Muscle of leg (tissue), 11 donors: Measurements from ENCODE around the gene RAB19. TPM values are rescaled to one million over a fixed set of nuclear protein-coding genes. Genes with fewer than 3 reads are reported as not detected.

ENCODE experiments used
- DNase-seq: peaks from one replicate; pipeline ENCODE4 v3.0.0; 2013
- H3K27ac ChIP-seq: one replicate; pipeline ENCODE4 v1.5.1; 2013; ENCODE audit warnings: mild to moderate bottlenecking, low read length, control low read depth
- H3K27me3 ChIP-seq: one replicate; pipeline ENCODE4 v1.6.1; 2013; ENCODE audit warnings: low read length; ENCODE audit not compliant: control insufficient read depth, insufficient read depth
- H3K36me3 ChIP-seq: one replicate; pipeline ENCODE4 v1.6.1; 2013; ENCODE audit warnings: low read length; ENCODE audit not compliant: control insufficient read depth, insufficient read depth
- H3K4me1 ChIP-seq: one replicate; pipeline ENCODE4 v1.6.1; 2013; ENCODE audit warnings: low read length; ENCODE audit not compliant: control insufficient read depth, insufficient read depth
- H3K4me3 ChIP-seq: one replicate; pipeline ENCODE4 v1.5.1; 2013; ENCODE audit warnings: low read length, control low read depth
- H3K9me3 ChIP-seq: replicated peaks from 2 replicates; pipeline ENCODE4 v1.6.1; 2013; ENCODE audit warnings: low read depth, low read length; ENCODE audit not compliant: control insufficient read depth
- WGBS: methylation state at CpG from one replicate; pipeline ENCODE4 v1.1.5; 2013; ENCODE audit warnings: missing lambda C conversion rate; ENCODE audit not compliant: insufficient coverage; 5-methylcytosine and 5-hydroxymethylcytosine counted together
- polyA plus RNA-seq, 8 donors: library from polyadenylated mRNA; unstranded; fragments of 120-200 nt; gene quantifications; one replicate each; pipeline versions ENCODE4 v1.2.1 to v1.2.3, GENCODE V29; 2013; ENCODE audit warnings: inconsistent platforms in 1 of 8, low replicate concordance in 1 of 8; ENCODE audit not compliant: insufficient read length in 8 of 8, insufficient read depth in 1 of 8
- total RNA-seq: library from RNA; stranded (reverse); fragments of 120-200 nt; gene quantifications from one replicate; pipeline ENCODE4 v1.2.4, GENCODE V29; 2013

Gene RAB19
- total and polyA plus RNA-seq, 9 donors, result not detected

DNA sequence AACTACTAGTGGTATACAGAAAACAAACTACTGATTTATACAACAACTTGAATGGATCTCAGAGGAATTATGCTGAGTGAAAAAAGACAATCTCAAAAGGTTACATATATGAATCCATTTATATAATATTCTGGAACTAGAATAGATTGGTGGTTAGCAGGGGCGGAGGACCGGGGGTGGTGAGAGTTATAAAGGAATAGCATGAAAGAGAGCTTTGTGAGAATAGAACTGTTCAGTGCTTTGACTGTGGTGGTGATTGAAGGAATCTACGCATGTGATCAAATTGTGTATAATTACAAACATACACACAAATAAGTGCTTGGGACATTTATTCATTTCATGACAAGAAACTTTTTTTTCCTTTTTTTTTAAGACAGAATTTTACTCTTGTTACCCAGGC lies 19.6 kb downstream of the RAB19 start:
- H3K4me1 ChIP-seq, result no peaks in the 10 kb centered on the region
- no peaks in the 10 kb centered on the region for H3K27me3 ChIP-seq
- DNase-seq, result no peak
- no peaks in the 10 kb centered on the region for H3K36me3 ChIP-seq
- no CpG with 5 or more reads among the region's 3 CpGs for WGBS
- no peak overlapping the region for H3K27ac ChIP-seq
- no peaks in the 10 kb centered on the region for H3K9me3 ChIP-seq
- H3K4me3 ChIP-seq, result no peak overlapping the region

DNA sequence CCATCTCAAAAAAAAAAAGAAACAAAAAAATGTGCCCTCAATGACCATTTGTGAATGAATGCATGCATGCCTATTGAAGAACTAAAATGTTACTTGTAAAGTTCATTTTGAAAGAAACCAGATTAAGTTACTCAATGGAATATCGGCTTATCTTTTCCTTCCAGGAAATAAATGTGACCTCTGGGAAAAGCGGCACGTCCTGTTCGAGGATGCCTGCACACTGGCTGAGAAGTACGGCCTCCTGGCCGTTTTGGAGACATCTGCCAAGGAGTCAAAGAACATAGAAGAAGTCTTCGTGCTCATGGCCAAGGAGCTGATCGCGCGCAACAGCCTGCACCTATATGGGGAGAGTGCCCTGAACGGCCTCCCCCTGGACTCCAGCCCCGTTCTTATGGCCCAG lies 21.9 kb downstream of the RAB19 start:
- WGBS, result 73% methylated on average over 12 of the region's 12 CpGs

DNA sequence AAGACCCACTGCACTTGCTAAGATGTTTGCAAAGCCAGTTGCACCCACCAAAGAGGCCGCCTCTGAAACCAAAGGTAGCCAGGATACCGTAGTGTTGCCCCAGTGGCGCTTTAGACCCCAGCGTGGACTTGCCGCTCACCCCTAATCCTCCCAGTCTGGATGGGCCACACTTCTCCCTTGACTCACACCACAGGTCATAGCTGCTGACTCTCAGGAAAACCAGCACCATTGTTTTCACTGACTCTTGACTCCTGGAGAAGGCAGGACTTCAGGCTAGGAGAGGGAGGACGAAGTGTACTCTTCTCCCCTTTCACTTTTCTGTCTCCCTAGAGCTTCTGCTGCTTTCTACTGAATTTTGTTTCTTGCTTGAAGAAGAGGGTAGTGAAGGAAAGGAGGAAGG lies 22.3 kb downstream of the RAB19 start:
- Histone ChIP-seq H3K27ac (no peak overlapping the region), H3K27me3 (no peaks in the 10 kb centered on the region), H3K9me3 (no peaks in the 10 kb centered on the region), H3K36me3 (no peaks in the 10 kb centered on the region), H3K4me3 (no peak overlapping the region), H3K4me1 (no peaks in the 10 kb centered on the region)
- no peak for DNase-seq
- WGBS, result 92% methylated on average over 5 of the region's 6 CpGs

More for the DNA sequence above, 21.9 kb downstream of the RAB19 start:
- H3K9me3 ChIP-seq, result no peaks in the 10 kb centered on the region
- no peaks in the 10 kb centered on the region for H3K27me3 ChIP-seq
- no peak overlapping the region for H3K27ac ChIP-seq
- H3K4me1 ChIP-seq, result no peaks in the 10 kb centered on the region
- DNase-seq, result no peak
- H3K36me3 ChIP-seq, result no peaks in the 10 kb centered on the region
- H3K4me3 ChIP-seq, result no peak overlapping the region

GRCh38 chr7:140433396-140433795 lies 29.5 kb downstream of the RAB19 start:
- WGBS, result no CpG with 5 or more reads among the region's 3 CpGs

GRCh38 chr7:140435252-140435895 lies 31.5 kb downstream of the RAB19 start:
- no peaks in the 10 kb centered on the region for H3K36me3 ChIP-seq
- no peaks in the 10 kb centered on the region for H3K4me1 ChIP-seq
- H3K4me3 ChIP-seq, result no peak overlapping the region
- no peak for DNase-seq
- 44% methylated on average over 42 of the region's 51 CpGs for WGBS
- no peaks in the 10 kb centered on the region for H3K9me3 ChIP-seq
- H3K27ac ChIP-seq, result no peak overlapping the region
- H3K27me3 ChIP-seq, result peaks cover 7% of the 10 kb centered on the region

More at GRCh38 chr7:140433396-140433795, 29.5 kb downstream of the RAB19 start:
- Histone ChIP-seq H3K36me3 (no peaks in the 10 kb centered on the region), H3K27me3 (peaks cover 7% of the 10 kb centered on the region), H3K4me3 (no peak overlapping the region), H3K9me3 (no peaks in the 10 kb centered on the region), H3K4me1 (no peaks in the 10 kb centered on the region), H3K27ac (no peak overlapping the region)
- no peak for DNase-seq

DNA sequence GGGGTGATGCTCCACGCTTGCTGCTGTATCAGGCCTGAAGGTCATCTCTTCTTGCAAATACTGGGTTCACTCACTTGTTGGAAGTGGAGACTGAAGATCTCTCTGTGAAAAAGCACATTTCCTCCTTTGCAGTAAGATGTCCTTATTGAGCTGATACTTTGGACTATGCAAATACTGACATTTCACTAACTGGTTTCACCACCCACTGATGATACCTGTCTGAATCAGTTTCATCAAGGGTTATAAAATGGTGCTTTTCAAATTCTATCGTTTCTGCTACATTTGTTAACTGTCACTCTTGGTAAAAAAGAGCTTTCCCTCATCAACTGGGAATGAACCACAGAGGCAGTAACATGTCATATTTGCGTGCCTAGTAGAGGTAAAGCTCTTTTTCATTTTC lies 35.5 kb downstream of the RAB19 start:
- H3K4me1 ChIP-seq, result no peaks in the 10 kb centered on the region
- H3K27ac ChIP-seq, result no peak overlapping the region
- no peak overlapping the region for H3K4me3 ChIP-seq
- no peak for DNase-seq
- no peaks in the 10 kb centered on the region for H3K36me3 ChIP-seq
- WGBS, result 100% methylated on average over 1 of the region's 3 CpGs
- no peaks in the 10 kb centered on the region for H3K9me3 ChIP-seq
- H3K27me3 ChIP-seq, result peaks cover 7% of the 10 kb centered on the region

- Histone ChIP-seq H3K36me3 (no peaks in the 10 kb centered on the region), H3K27me3 (peaks cover 2% of the 10 kb centered on the region)
- 94% methylated on average over 2 of the region's 3 CpGs for WGBS
These were observed 36.7 kb downstream of the RAB19 start for GRCh38 chr7:140440593-140440992.

DNA sequence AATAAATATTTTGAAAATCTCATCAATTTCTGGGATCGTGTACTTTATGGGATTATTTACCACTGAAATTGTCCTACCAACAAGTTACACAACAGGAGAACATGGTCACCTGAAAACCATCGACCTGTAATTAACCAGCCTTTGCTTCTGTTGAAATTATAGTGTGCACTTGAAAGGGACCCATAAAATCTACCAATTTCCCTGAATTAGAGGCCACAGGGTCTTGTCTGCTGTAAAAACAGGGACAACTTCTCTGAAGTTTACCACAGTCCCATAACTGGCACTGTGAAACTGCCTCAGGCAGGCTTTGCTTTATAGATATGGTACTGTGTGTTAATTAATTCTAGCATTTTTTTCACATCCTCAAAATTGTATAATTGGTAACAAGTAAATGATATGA lies 37.7 kb downstream of the RAB19 start:
- no peaks in the 10 kb centered on the region for H3K9me3 ChIP-seq
- no peak overlapping the region for H3K27ac ChIP-seq
- H3K27me3 ChIP-seq, result no peaks in the 10 kb centered on the region
- no CpG with 5 or more reads among the region's 2 CpGs for WGBS
- no peak for DNase-seq
- H3K4me3 ChIP-seq, result no peak overlapping the region
- H3K4me1 ChIP-seq, result no peaks in the 10 kb centered on the region
- no peaks in the 10 kb centered on the region for H3K36me3 ChIP-seq

More at GRCh38 chr7:140440593-140440992, 36.7 kb downstream of the RAB19 start:
- H3K4me3 ChIP-seq, result no peak overlapping the region
- no peak overlapping the region for H3K27ac ChIP-seq
- no peaks in the 10 kb centered on the region for H3K4me1 ChIP-seq
- DNase-seq, result no peak
- no peaks in the 10 kb centered on the region for H3K9me3 ChIP-seq

DNA sequence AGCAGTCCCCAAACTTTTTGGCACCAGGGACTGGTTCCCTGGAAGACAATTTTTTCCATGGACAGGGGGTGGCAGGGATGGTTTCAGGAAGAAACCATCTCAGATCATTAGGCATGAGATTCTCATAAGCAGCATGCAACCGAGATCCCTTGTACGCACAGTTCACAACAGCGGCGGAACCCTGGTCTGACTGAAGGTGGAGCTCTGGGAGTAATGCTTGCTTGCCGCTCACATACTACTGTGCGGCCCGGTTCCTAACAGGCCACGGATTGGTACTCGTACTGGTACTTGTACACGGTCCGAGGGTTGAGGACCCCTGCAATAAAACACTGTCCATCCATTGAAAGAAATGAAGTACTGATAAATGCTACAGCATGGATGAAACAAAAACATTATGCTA lies 42.6 kb downstream of the RAB19 start:
- H3K36me3 ChIP-seq, result no peaks in the 10 kb centered on the region
- DNase-seq, result no peak
- 98% methylated on average over 4 of the region's 11 CpGs for WGBS
- H3K27ac ChIP-seq, result no peak overlapping the region
- no peak overlapping the region for H3K4me3 ChIP-seq
- no peaks in the 10 kb centered on the region for H3K4me1 ChIP-seq
- no peaks in the 10 kb centered on the region for H3K9me3 ChIP-seq
- H3K27me3 ChIP-seq, result no peaks in the 10 kb centered on the region

GRCh38 chr7:140447841-140448240 lies 44.0 kb downstream of the RAB19 start:
- no peaks in the 10 kb centered on the region for H3K27me3 ChIP-seq
- WGBS, result no CpG with 5 or more reads among the region's 7 CpGs
- no peaks in the 10 kb centered on the region for H3K4me1 ChIP-seq
- H3K4me3 ChIP-seq, result no peak overlapping the region
- no peak overlapping the region for H3K27ac ChIP-seq
- H3K36me3 ChIP-seq, result peaks cover 2% of the 10 kb centered on the region
- DNase-seq, result no peak
- no peaks in the 10 kb centered on the region for H3K9me3 ChIP-seq
